SK-N-SH (cell line): ENCODE results near the gene ATF6.

ENCODE experiments used
- EZH2phosphoT487 ChIP-seq: fragments of 200-600 bp; sonication (generic); IDR thresholded peaks from 2 replicates; pipeline ENCODE4 v1.6.1; 2017; ENCODE audit warnings: low read depth, mixed run types, mild to moderate bottlenecking, antibody characterized with exemption, moderate library complexity, borderline replicate concordance
- FOSL2 ChIP-seq: IDR thresholded peaks from 2 replicates; pipeline ENCODE4 v1.4.0; 2012; ENCODE audit warnings: low read depth, mild to moderate bottlenecking, moderate library complexity, borderline replicate concordance
- GABPA ChIP-seq: IDR thresholded peaks from 2 replicates; pipeline ENCODE4 v1.4.0; 2012; ENCODE audit warnings: low read depth, mild to moderate bottlenecking
- GATA2 ChIP-seq: sonication (generic); formaldehyde crosslinking; IDR thresholded peaks from 2 replicates; pipeline ENCODE4 v1.5.0; 2020; ENCODE audit warnings: mild to moderate bottlenecking, missing genetic modification reagents
- POLR2AphosphoS5 ChIP-seq: IDR thresholded peaks from 2 replicates; pipeline ENCODE4 v1.6.1; 2012; ENCODE audit warnings: low read depth, low read length
- RAD21 ChIP-seq: IDR thresholded peaks from 2 replicates; pipeline ENCODE4 v1.6.1; 2012; ENCODE audit warnings: mild to moderate bottlenecking, low read length
- SIN3A ChIP-seq: IDR thresholded peaks from 2 replicates; pipeline ENCODE4 v1.6.1; 2012; ENCODE audit warnings: low read depth, mild to moderate bottlenecking, low read length, moderate library complexity, borderline replicate concordance
- TAF1 ChIP-seq: IDR thresholded peaks from 2 replicates; pipeline ENCODE4 v1.6.1; 2012; ENCODE audit warnings: low read depth, mild to moderate bottlenecking, low read length, moderate library complexity, borderline replicate concordance
- TF ChIP-seq, protein P1 (sequence below): fragments of 200-600 bp; sonication (generic); IDR thresholded peaks from 2 replicates; pipeline ENCODE4 v1.6.1; 2017; ENCODE audit warnings: antibody characterized with exemption, mild to moderate bottlenecking, moderate library complexity
- TF ChIP-seq, protein P2 (sequence below): IDR thresholded peaks from 2 replicates; pipeline ENCODE4 v1.4.0; 2012; ENCODE audit warnings: low read depth
- TF ChIP-seq, protein P3 (sequence below): IDR thresholded peaks from 2 replicates; pipeline ENCODE4 v1.6.1; 2012; ENCODE audit warnings: mild to moderate bottlenecking, low read depth, low read length, moderate library complexity

DNA sequence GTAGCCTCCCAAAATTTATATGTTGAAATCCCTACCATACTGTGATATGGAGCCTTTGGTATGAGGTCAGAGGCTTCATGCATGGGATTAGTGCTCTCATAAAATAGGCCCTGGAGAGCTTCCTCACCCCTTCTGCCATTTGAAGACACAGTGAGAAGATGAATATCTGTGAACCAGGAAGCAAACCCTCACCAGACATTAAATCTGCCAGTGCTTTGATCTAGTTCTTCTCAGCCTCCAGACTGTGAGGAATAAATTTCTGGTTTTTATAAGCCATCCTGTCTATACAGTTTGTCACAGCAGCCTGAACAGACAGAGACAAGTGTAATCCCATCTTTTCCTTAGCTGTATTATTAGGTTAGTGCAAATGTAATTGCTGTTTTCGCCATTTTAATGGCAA, 169.1 kb downstream of the ATF6 start:
- TF ChIP-seq POLR2AphosphoS5 (no peak), SIN3A (no peak), RAD21 (no peak), GABPA (no peak), TAF1 (no peak), GATA2 (CRISPR knock-in tag) (no peak), EZH2phosphoT487 (no peak), FOSL2 (no peak)
- TF ChIP-seq, protein P1, sequence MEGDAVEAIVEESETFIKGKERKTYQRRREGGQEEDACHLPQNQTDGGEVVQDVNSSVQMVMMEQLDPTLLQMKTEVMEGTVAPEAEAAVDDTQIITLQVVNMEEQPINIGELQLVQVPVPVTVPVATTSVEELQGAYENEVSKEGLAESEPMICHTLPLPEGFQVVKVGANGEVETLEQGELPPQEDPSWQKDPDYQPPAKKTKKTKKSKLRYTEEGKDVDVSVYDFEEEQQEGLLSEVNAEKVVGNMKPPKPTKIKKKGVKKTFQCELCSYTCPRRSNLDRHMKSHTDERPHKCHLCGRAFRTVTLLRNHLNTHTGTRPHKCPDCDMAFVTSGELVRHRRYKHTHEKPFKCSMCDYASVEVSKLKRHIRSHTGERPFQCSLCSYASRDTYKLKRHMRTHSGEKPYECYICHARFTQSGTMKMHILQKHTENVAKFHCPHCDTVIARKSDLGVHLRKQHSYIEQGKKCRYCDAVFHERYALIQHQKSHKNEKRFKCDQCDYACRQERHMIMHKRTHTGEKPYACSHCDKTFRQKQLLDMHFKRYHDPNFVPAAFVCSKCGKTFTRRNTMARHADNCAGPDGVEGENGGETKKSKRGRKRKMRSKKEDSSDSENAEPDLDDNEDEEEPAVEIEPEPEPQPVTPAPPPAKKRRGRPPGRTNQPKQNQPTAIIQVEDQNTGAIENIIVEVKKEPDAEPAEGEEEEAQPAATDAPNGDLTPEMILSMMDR: no peak
- TF ChIP-seq, protein P2, sequence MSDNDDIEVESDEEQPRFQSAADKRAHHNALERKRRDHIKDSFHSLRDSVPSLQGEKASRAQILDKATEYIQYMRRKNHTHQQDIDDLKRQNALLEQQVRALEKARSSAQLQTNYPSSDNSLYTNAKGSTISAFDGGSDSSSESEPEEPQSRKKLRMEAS: no peak
- TF ChIP-seq, protein P3, sequence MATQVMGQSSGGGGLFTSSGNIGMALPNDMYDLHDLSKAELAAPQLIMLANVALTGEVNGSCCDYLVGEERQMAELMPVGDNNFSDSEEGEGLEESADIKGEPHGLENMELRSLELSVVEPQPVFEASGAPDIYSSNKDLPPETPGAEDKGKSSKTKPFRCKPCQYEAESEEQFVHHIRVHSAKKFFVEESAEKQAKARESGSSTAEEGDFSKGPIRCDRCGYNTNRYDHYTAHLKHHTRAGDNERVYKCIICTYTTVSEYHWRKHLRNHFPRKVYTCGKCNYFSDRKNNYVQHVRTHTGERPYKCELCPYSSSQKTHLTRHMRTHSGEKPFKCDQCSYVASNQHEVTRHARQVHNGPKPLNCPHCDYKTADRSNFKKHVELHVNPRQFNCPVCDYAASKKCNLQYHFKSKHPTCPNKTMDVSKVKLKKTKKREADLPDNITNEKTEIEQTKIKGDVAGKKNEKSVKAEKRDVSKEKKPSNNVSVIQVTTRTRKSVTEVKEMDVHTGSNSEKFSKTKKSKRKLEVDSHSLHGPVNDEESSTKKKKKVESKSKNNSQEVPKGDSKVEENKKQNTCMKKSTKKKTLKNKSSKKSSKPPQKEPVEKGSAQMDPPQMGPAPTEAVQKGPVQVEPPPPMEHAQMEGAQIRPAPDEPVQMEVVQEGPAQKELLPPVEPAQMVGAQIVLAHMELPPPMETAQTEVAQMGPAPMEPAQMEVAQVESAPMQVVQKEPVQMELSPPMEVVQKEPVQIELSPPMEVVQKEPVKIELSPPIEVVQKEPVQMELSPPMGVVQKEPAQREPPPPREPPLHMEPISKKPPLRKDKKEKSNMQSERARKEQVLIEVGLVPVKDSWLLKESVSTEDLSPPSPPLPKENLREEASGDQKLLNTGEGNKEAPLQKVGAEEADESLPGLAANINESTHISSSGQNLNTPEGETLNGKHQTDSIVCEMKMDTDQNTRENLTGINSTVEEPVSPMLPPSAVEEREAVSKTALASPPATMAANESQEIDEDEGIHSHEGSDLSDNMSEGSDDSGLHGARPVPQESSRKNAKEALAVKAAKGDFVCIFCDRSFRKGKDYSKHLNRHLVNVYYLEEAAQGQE: no peak
